Hematopoietic multipotent progenitor cell treated with erythropoietin and hydrocortisone succinate and interleukin-3 and kit ligand, for 8 days (in vitro differentiated cells): ENCODE measurements around the gene TTC9C.
"Not testable (repeated sequence)": the region's sequence is repeated elsewhere in the genome, so short reads cannot be mapped to it uniquely, and the experiment has no call there.

Source experiments
- DNase-seq: peaks from one replicate; pipeline ENCODE4 v3.0.0-alpha.2; 2015

The TTC9C gene

GRCh38 chr11:62752994-62753735, 24.9 kb downstream of the TTC9C start:
- no peak for DNase-seq

- DNase-seq = peak; percentile 100
Measured at GRCh38 chr11:62753736-62754603, 25.7 kb downstream of the TTC9C start, which contains the start of gene ZBTB3. Gene ZBTB3 (minus strand): TSS chr11:62754160. CDS start chr11:62753664, 496 bp downstream.

DNA sequence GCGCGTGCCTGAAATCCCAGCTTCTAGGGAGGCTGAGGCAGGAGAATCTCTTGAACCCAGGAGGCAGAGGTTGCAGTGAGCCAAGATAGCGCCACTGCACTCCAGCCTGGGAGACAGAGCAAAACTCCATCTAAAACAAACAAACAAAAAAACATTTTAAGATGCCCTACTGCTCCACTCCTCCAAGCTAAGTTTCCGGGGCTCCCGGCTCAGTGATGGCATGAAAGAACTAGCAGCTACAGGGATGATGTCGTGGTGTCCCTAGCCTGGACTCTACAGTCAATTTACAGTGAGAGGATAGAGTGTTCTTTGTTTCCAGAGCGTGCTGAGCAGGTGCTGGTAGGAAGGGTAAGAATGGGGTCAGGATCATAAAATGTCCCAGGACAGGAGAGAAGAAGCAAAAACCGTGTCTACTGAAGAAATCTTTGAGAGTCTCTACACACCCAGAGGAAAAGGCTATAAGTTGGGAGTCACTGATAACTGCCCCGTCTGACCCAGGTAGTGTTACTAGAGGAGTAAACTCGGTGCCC, 26.9 kb downstream of the TTC9C start:
- no peak for DNase-seq

GRCh38 chr11:62757846-62758788, 29.8 kb downstream of the TTC9C start:
- no peak for DNase-seq

DNA sequence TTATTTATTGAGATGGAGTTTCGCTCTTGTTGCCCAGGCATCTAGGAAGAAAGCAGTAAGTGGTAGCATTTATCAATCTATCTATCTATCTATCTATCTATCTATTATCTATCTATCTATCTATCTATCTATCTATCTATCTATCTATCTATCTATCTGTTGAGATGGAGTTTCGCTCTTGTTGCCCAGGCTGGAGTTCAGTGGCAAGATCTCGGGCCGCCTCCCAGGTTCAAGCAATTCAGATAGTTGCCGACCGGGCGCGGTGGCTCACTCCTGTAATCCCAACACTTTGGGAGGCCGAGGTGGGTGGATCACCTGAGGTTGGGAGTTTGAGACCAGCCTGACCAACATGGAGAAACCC, 32.6 kb downstream of the TTC9C start:
- not testable (repeated sequence) for DNase-seq

- DNase-seq = no peak
Measured at GRCh38 chr11:62770778-62771143, 42.5 kb downstream of the TTC9C start.

DNA sequence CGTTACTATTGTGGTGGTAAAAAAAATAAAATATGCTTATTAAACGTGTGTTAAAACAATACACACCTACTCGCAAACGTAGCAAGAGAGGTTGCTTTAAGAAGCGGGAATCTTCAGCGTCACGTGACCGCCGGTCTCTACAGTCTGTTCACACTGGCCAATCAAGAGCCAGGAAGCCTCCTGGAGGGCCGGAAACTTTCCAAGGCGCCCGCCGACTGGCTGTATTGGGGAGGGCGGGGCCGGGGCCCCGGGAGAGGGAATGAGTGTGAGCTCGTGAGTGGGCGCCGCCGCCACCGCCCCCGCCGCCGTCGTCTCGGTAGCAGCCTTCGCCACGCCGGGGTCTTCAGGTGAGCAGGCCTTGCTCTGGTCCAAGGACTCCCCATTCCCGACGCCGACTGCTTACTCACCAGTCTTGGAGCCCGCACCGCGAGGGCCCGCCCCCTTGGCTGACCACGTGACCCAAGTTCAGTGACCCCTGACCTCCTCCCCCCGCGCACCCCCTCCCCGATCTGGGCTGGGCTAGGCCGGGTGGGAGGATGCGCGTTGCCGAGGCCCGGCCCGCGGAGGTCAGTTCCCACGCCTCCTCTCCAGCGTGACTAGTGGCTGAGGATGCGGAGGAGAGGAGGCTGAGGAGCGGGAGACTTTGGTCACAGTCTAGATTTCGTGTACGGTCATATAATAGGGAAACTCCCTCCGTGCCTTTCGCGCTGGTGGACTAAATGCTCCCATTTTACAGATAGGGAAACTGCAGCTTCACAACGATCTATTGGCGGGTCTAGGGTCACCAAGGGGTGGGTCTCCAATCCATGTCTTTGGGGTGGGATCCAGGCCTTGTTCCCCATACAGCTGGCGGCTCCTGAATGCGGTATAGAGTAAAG, 43.1 kb downstream of the TTC9C start, which contains the start of gene TAF6L:
Gene TAF6L, plus strand, starts transcription at position 253 of the 878 bp plus-strand sequence. CDS start 4,388 bp downstream, outside the sequence.
- DNase-seq = peak; percentile 98

DNA sequence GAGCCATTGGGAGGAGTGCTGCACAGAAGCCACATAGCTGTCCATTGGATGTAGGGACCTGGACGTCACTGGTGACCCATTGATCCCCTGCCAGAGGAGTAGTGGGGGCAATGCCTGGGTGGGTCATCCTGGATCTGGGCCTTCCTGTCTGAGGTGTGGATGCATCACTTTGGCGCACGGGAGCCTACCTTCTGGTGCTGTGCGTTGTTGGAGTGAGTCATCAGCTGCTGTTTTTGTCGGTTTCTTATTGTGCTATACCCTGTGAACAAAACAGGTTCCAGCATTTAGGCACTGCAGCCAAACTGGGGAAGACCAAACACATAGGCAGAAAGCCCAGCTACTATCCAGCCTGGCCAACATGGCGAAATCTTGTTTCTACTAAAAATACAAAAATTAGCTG, 46.1 kb downstream of the TTC9C start:
- no peak for DNase-seq

GRCh38 chr11:62775646-62776045, 47.4 kb downstream of the TTC9C start:
- DNase-seq = no peak

- no peak for DNase-seq
Measured at GRCh38 chr11:62777389-62777788, 49.1 kb downstream of the TTC9C start.

GRCh38 chr11:62778441-62778840, 50.2 kb downstream of the TTC9C start:
- no peak for DNase-seq

- peak; percentile 28 for DNase-seq
Measured at GRCh38 chr11:62782753-62783152, 54.5 kb downstream of the TTC9C start.

DNA sequence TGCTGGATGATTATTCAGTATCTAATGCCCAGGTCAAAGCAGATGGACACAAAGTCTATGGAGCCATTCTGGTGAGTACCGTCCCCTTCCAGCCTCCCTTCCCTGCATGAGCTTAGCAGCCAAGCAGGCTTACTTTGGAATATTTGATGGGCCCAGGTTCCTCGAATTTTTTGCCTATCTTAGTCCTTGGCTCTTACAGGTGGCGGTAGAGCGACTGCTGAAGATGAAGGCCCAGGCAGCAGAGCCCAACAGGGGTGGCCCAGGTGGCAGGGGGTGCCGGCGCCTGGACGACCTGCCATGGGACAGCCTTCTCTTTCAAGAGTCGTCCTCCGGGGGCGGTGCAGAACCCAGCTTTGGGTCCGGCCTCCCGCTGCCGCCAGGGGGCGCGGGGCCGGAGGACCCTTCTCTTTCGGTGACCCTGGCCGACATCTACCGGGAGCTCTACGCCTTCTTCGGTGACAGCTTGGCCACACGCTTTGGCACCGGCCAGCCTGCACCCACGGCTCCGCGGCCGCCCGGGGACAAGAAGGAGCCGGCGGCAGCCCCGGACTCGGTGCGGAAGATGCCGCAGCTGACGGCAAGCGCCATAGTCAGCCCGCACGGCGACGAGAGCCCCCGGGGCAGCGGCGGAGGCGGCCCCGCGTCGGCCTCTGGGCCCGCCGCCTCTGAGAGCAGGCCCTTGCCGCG, 58.2 kb downstream of the TTC9C start:
- DNase-seq = peak; percentile 87

DNA sequence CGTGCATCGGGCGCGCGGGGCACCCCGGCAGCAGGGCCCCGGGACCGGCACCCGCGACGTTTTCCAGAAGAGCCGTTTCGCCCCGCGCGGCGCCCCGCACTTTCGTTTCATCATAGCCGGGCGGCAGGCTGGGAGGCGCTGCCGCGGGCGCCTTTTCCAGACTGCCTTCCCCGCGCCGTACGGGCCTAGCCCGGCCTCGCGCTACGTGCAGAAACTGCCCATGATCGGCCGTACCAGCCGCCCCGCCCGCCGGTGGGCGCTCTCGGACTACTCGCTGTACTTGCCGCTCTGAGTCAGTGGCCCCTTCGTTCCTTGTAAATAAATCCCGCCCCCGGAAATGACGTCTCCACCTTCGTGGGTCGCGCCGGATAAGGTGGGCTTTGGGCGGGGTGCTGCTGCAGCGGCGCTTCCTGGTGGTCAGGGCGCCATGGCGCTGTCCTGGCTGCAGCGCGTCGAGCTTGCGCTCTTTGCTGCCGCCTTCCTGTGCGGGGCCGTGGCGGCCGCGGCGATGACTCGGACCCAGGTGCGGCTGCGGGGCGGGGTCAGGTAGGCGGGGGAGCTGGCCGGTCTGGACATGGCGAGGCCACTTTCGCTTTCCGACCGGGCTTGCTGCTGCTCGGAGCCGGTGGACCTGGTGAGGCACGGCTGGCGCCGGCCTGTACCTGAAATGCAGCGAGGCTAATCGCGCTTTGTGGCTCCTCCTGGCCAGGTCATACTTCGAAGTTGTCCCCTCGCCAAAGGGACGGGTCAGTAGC, 58.9 kb downstream of the TTC9C start, which contains the start of gene TMEM179B:
Gene TMEM179B, plus strand, starts transcription at position 398 of the 755 bp plus-strand sequence. Its CDS starts 30 bp downstream, at position 428.
- peak; percentile 99 for DNase-seq
